ENCODE measurements around the gene OR6Y1.

DNA sequence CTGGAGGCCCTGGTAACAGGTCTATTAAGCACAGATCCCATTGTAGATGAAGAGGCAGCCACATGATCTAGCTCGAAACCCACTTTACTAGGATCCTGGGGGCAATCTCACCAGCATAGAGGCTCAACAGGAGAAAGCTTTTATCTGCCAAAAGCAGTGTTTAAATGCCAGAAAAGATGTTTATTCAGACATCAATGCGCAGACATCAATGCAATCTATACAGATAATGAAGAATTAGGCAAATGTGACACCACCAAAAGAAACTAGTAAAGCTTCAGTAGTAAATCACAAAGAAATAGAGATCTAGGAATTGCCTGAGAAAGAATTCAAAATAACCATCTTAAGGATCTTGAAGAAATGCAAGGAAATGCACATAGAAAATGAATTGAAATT is 32.5 kb downstream of the OR6Y1 start:
- TF ChIP-seq GATA2 (IDR thresholded peaks at IDR 0.05; ENCODE audit: low read depth, low read length) (no peak), GATA3 (IDR thresholded peaks at IDR 0.05; ENCODE audit: low read depth, low read length) (no peak)
